HepG2 (cell line): Measurements from ENCODE around the gene HJURP. TPM values are rescaled to one million over a fixed set of nuclear protein-coding genes. Genes with fewer than 3 reads are reported as not detected.

Experiments
- ARNT2 ChIP-seq: sonication (generic); formaldehyde crosslinking; IDR thresholded peaks from 2 replicates; pipeline ENCODE4 v1.8.0; 2022; ENCODE audit warnings: mild to moderate bottlenecking, low read depth, missing genetic modification reagents, moderate library complexity
- CEBPG ChIP-seq: IDR thresholded peaks from 2 replicates; pipeline ENCODE4 v1.6.1; 2016
- FLYWCH1 ChIP-seq: sonication (generic); formaldehyde crosslinking; IDR thresholded peaks from 2 replicates; pipeline ENCODE4 v1.8.1; 2023; ENCODE audit warnings: mild to moderate bottlenecking, missing genetic modification reagents
- GFI1 ChIP-seq: sonication (generic); formaldehyde crosslinking; IDR thresholded peaks from 2 replicates; pipeline ENCODE4 v1.5.0; 2020; ENCODE audit warnings: missing genetic modification reagents, mild to moderate bottlenecking, borderline replicate concordance
- HNF4A ChIP-seq: sonication (generic); formaldehyde crosslinking; IDR thresholded peaks from 2 replicates; pipeline ENCODE4 v1.4.0; 2020; ENCODE audit warnings: missing genetic modification reagents
- IKZF4 ChIP-seq: sonication (generic); formaldehyde crosslinking; IDR thresholded peaks from 2 replicates; pipeline ENCODE4 v1.5.1; 2020; ENCODE audit warnings: borderline replicate concordance, mild to moderate bottlenecking, low read depth, missing genetic modification reagents; ENCODE audit errors: not compliant biosample characterization
- JUNB ChIP-seq: sonication (generic); formaldehyde crosslinking; IDR thresholded peaks from 2 replicates; pipeline ENCODE4 v1.8.0; 2022; ENCODE audit warnings: missing genetic modification reagents, mild to moderate bottlenecking, borderline replicate concordance
- KAT8 ChIP-seq: IDR thresholded peaks from 2 replicates; pipeline ENCODE4 v1.6.1; 2016; ENCODE audit warnings: missing genetic modification reagents, missing compliant biosample characterization
- KDM4B ChIP-seq: sonication (generic); formaldehyde crosslinking; IDR thresholded peaks from 2 replicates; pipeline ENCODE4 v1.4.0; 2020; ENCODE audit warnings: missing genetic modification reagents
- KDM5A ChIP-seq: fragments of 200-600 bp; sonication (generic); IDR thresholded peaks from 2 replicates; pipeline ENCODE4 v1.7.0; 2018; ENCODE audit warnings: antibody characterized with exemption, mild to moderate bottlenecking, low read length, borderline replicate concordance
- MTA1 ChIP-seq: sonication (generic); formaldehyde crosslinking; IDR thresholded peaks from 2 replicates; pipeline ENCODE4 v1.4.0; 2020; ENCODE audit warnings: missing genetic modification reagents, mild to moderate bottlenecking, borderline replicate concordance
- RAD21 ChIP-seq: fragments of 450-650 bp; formaldehyde crosslinking; IDR thresholded peaks from 2 replicates; pipeline ENCODE4 v1.5.0; 2020; ENCODE audit warnings: mild to moderate bottlenecking
- SNRNP70 ChIP-seq: fragments of 200-400 bp; formaldehyde crosslinking; IDR thresholded peaks from 2 replicates; pipeline ENCODE4 v1.6.1; 2017; ENCODE audit warnings: mild to moderate bottlenecking, low read depth, low read length, moderate library complexity
- STAT5B ChIP-seq: sonication (generic); formaldehyde crosslinking; IDR thresholded peaks from 2 replicates; pipeline ENCODE4 v1.4.0; 2020; ENCODE audit warnings: missing genetic modification reagents
- TRAFD1 ChIP-seq: sonication (generic); formaldehyde crosslinking; IDR thresholded peaks from 2 replicates; pipeline ENCODE4 v1.5.1; 2020; ENCODE audit warnings: missing genetic modification reagents, mild to moderate bottlenecking, borderline replicate concordance
- ZHX2 ChIP-seq, 2 experiments: sonication (generic) in 1 of 2; formaldehyde crosslinking in 1 of 2; IDR thresholded peaks; 2 replicates each; pipeline versions ENCODE4 v1.6.1 to v1.9.0; 2014 to 2022; ENCODE audit warnings: antibody characterized with exemption in 1 of 2, borderline replicate concordance in 1 of 2, inconsistent platforms in 1 of 2, low read depth in 1 of 2, missing genetic modification reagents in 1 of 2
- ZNF33B ChIP-seq: sonication (generic); formaldehyde crosslinking; IDR thresholded peaks from 2 replicates; pipeline ENCODE4 v1.5.1; 2020; ENCODE audit warnings: mild to moderate bottlenecking, missing genetic modification reagents
- ZNF558 ChIP-seq: sonication (generic); formaldehyde crosslinking; IDR thresholded peaks from 2 replicates; pipeline ENCODE4 v1.9.0; 2022; ENCODE audit warnings: mild to moderate bottlenecking, missing genetic modification reagents, borderline replicate concordance
- ZNF710 ChIP-seq: sonication (generic); formaldehyde crosslinking; IDR thresholded peaks from 2 replicates; pipeline ENCODE4 v1.5.0; 2020; ENCODE audit warnings: mild to moderate bottlenecking, missing genetic modification reagents, borderline replicate concordance
- ZNF83 ChIP-seq: sonication (generic); formaldehyde crosslinking; IDR thresholded peaks from 2 replicates; pipeline ENCODE4 v1.4.0; 2020; ENCODE audit warnings: missing genetic modification reagents, mild to moderate bottlenecking, borderline replicate concordance
- polyA plus RNA-seq, 8 experiments: library from polyadenylated mRNA; depleted of rRNA in 3 of 8; stranded (reverse) in 7 of 8; unstranded in 1 of 8; fragments of >200 nt; fragmentation: Illumina TruSeq in 4 of 8; extraction: Trizol in 4 of 8; gene quantifications; 2 replicates each; pipeline versions ENCODE4 v1.2.1 to v1.2.3, GENCODE V29; 2011 to 2016; ENCODE audit warnings: low read depth in 4 of 8, missing spikeins in 1 of 8, mixed read lengths in 1 of 8; ENCODE audit not compliant: insufficient read depth in 1 of 8
- total RNA-seq, 5 experiments: library from RNA; depleted of rRNA; stranded (reverse); fragments of >200 nt; fragmentation: Illumina TruSeq; extraction: Trizol; gene quantifications; 2 replicates each; pipeline ENCODE4 v1.2.3, GENCODE V29; 2016; ENCODE audit warnings: low read depth in 1 of 5

The HJURP gene
- total and polyA plus RNA-seq, 2 of the 13 experiments (the other 11 are each of a cell fraction or from before 2014, with no cell fraction given): 36.3 to 43.9 TPM

GRCh38 chr2:233854241-233854981 is at the start of gene HJURP (continued):
- no peak for TF ChIP-seq SNRNP70
- peak; percentile 87 for TF ChIP-seq KDM5A
- TF ChIP-seq ZNF33B: peak; percentile 87; the same call in 1 of the 2 replicates
- no peak for TF ChIP-seq HNF4A
- TF ChIP-seq MTA1 (CRISPR knock-in tag): no peak
- TF ChIP-seq TRAFD1: no peak
- TF ChIP-seq ZHX2 (IDR thresholded peaks at IDR 0.05; ENCODE audit: low read depth): peak; percentile 47; the same call in 1 of the 2 replicates
- no peak for TF ChIP-seq ZHX2 (CRISPR knock-in tag; IDR thresholded peaks at IDR 0.05; ENCODE audit: borderline replicate concordance)
- TF ChIP-seq GFI1 (CRISPR knock-in tag): peak; percentile 12; the same call in 1 of the 2 replicates
- no peak for TF ChIP-seq CEBPG
- peak; percentile 99 for TF ChIP-seq ARNT2 (CRISPR knock-in tag)
- TF ChIP-seq JUNB (CRISPR knock-in tag): peak; percentile 92
- TF ChIP-seq IKZF4: peak; percentile 18
- TF ChIP-seq ZNF83 (CRISPR knock-in tag): no peak
- no peak for TF ChIP-seq STAT5B (CRISPR knock-in tag)
- no peak for TF ChIP-seq ZNF558
- 0 out of 2 replicates have a peak, but pooled peaks have one; percentile 18 for TF ChIP-seq ZNF710 (CRISPR knock-in tag)
- TF ChIP-seq RAD21 (CRISPR knock-in tag): no peak
- peak; percentile 97 for TF ChIP-seq FLYWCH1 (CRISPR knock-in tag)
- no peak for TF ChIP-seq KDM4B (CRISPR knock-in tag)
- TF ChIP-seq KAT8: peak; percentile 88
